CD14-positive monocyte (primary cell): ENCODE results near the gene BBS4. TPM values are rescaled to one million over a fixed set of nuclear protein-coding genes. Genes with fewer than 3 reads are reported as not detected.

Source experiments
- DNase-seq, 3 donors: peaks; one replicate each; pipeline ENCODE4 v3.0.0-alpha.2; 2011 to 2022
- H2AFZ ChIP-seq: 2 replicates; pipeline ENCODE4 v1.6.0; 2012; ENCODE audit warnings: mild to moderate bottlenecking, low read depth, low read length, inconsistent platforms; ENCODE audit not compliant: insufficient read depth, poor library complexity, severe bottlenecking
- H3K27ac ChIP-seq, 2 donors: 1 replicate in 1 of 2; 2 replicates in 1 of 2; pipeline ENCODE4 v1.5.1; 2012 to 2013; ENCODE audit warnings: low read length in 2 of 2, control low read depth in 1 of 2, inconsistent platforms in 1 of 2, low read depth in 1 of 2, mild to moderate bottlenecking in 1 of 2
- H3K27me3 ChIP-seq, 2 donors: one replicate each; pipeline versions ENCODE4 v1.6.0 to v1.6.1; 2011 to 2013; ENCODE audit warnings: low read length in 2 of 2; ENCODE audit not compliant: control insufficient read depth in 2 of 2, insufficient read depth in 2 of 2
- H3K36me3 ChIP-seq, 2 donors: replicated peaks in 1 of 2; 1 replicate in 1 of 2; 2 replicates in 1 of 2; pipeline versions ENCODE4 v1.5.1 to v1.6.1; 2012 to 2013; ENCODE audit warnings: low read length in 2 of 2, control low read depth in 1 of 2, inconsistent platforms in 1 of 2, mild to moderate bottlenecking in 1 of 2; ENCODE audit not compliant: insufficient read depth in 2 of 2, control insufficient read depth in 1 of 2
- H3K4me1 ChIP-seq, 2 donors: 1 replicate in 1 of 2; 2 replicates in 1 of 2; pipeline versions ENCODE4 v1.5.1 to v1.6.1; 2012 to 2013; ENCODE audit warnings: low read length in 2 of 2, control low read depth in 1 of 2, inconsistent platforms in 1 of 2, mild to moderate bottlenecking in 1 of 2, moderate library complexity in 1 of 2; ENCODE audit not compliant: insufficient read depth in 2 of 2, control insufficient read depth in 1 of 2
- H3K4me2 ChIP-seq: replicated peaks from 2 replicates; pipeline ENCODE3; 2012; ENCODE audit warnings: low read length, moderate library complexity, mild to moderate bottlenecking; ENCODE audit not compliant: poor library complexity, severe bottlenecking; ENCODE audit errors: extremely low read depth
- H3K4me3 ChIP-seq, 3 experiments: fragments of 200-600 bp in 1 of 3; sonication (generic) in 1 of 3; replicated peaks in 1 of 3; 1 replicate in 2 of 3; 2 replicates in 1 of 3; pipeline ENCODE4 v1.5.1; 2011 to 2013; ENCODE audit warnings: low read length in 3 of 3, mild to moderate bottlenecking in 3 of 3, control low read depth in 2 of 3, low read depth in 2 of 3, inconsistent platforms in 1 of 3, moderate library complexity in 1 of 3
- H3K79me2 ChIP-seq: 2 replicates; pipeline ENCODE4 v1.6.0; 2012; ENCODE audit warnings: mild to moderate bottlenecking, control low read depth, inconsistent platforms, low read length, moderate library complexity; ENCODE audit not compliant: insufficient read depth
- H3K9ac ChIP-seq: 2 replicates; pipeline ENCODE4 v1.6.0; 2017; ENCODE audit warnings: low read length, mild to moderate bottlenecking; ENCODE audit not compliant: insufficient read depth, poor library complexity, severe bottlenecking
- H3K9me3 ChIP-seq, 2 donors: replicated peaks in 1 of 2; 1 replicate in 1 of 2; 2 replicates in 1 of 2; pipeline versions ENCODE4 v1.5.1 to v1.6.1; 2012 to 2013; ENCODE audit warnings: low read length in 2 of 2, control low read depth in 1 of 2; ENCODE audit not compliant: control insufficient read depth in 1 of 2, insufficient read depth in 1 of 2
- H4K20me1 ChIP-seq: 2 replicates; pipeline ENCODE4 v1.6.0; 2012; ENCODE audit warnings: mild to moderate bottlenecking, low read length, control low read depth, moderate library complexity; ENCODE audit not compliant: insufficient read depth
- H3K27ac Mint-ChIP-seq, 7 donors: one replicate each; pipeline ENCODE4 v1.8.0; 2020; ENCODE audit warnings: mild to moderate bottlenecking in 7 of 7, mixed read lengths in 7 of 7, moderate library complexity in 6 of 7, inconsistent platforms in 2 of 7
- H3K27me3 Mint-ChIP-seq, 3 donors: one replicate each; pipeline ENCODE4 v1.8.0; 2021 to 2022; ENCODE audit warnings: low read depth in 3 of 3, mild to moderate bottlenecking in 3 of 3, mixed read lengths in 3 of 3, moderate library complexity in 3 of 3, inconsistent platforms in 1 of 3
- H3K36me3 Mint-ChIP-seq, 2 donors: one replicate each; pipeline ENCODE4 v1.8.0; 2020; ENCODE audit warnings: mixed read lengths in 2 of 2, inconsistent platforms in 1 of 2, mild to moderate bottlenecking in 1 of 2
- H3K4me1 Mint-ChIP-seq: one replicate; pipeline ENCODE4 v1.8.0; 2020; ENCODE audit warnings: mild to moderate bottlenecking, mixed read lengths
- H3K4me3 Mint-ChIP-seq, 2 donors: one replicate each; pipeline ENCODE4 v1.8.0; 2020; ENCODE audit warnings: mild to moderate bottlenecking in 2 of 2, mixed read lengths in 2 of 2, moderate library complexity in 1 of 2
- H3K9me3 Mint-ChIP-seq, 7 donors: one replicate each; pipeline ENCODE4 v1.8.0; 2020 to 2022; ENCODE audit warnings: mixed read lengths in 7 of 7, mild to moderate bottlenecking in 6 of 7, moderate library complexity in 6 of 7, inconsistent platforms in 2 of 7
- CTCF ChIP-seq: fragments of 200-600 bp; IDR thresholded peaks from one replicate; pipeline ENCODE4 v1.8.0; 2022; ENCODE audit warnings: antibody characterized with exemption, mild to moderate bottlenecking
- WGBS: methylation state at CpG from one replicate; pipeline ENCODE4 v1.1.5; 2013; ENCODE audit warnings: missing lambda C conversion rate; ENCODE audit not compliant: insufficient coverage; 5-methylcytosine and 5-hydroxymethylcytosine counted together
- intact Hi-C, 2 donors: fragments of 100-400 bp; cut with micrococcal nuclease; formaldehyde crosslinking; loops; one replicate each; pipeline versions ENCODE4 v1.15.0 to v1.15.1; 2023
- polyA plus RNA-seq, 3 donors: library from polyadenylated mRNA; depleted of rRNA in 1 of 3; unstranded in 2 of 3; stranded (reverse) in 1 of 3; fragments of 300-500 nt in 2 of 3; fragments of >200 nt in 1 of 3; fragmentation: Illumina TruSeq in 2 of 3; gene quantifications; 1 replicate in 2 of 3; 2 replicates in 1 of 3; pipeline ENCODE4 v1.2.3, GENCODE V29; 2012 to 2021

The BBS4 gene
- polyA plus RNA-seq, 3 donors, result 4.0 to 7.6 (median 4.1) TPM

GRCh38 chr15:72754096-72754495 lies 68.1 kb downstream of the BBS4 start:
- Mint-ChIP-seq H3K27ac (peak overlapping the region in 1 of 7 donors; percentile 41), H3K9me3 (no peaks in the 10 kb centered on the region), H3K36me3 (peaks cover 87 to 93% of the 10 kb centered on the region in 2 donors), H3K4me1 (peaks cover 32% of the 10 kb centered on the region), H3K4me3 (no peak overlapping the region), H3K27me3 (no peaks in the 10 kb centered on the region)
- H3K9ac ChIP-seq, result no peak overlapping the region
- H3K36me3 ChIP-seq, result peaks cover 80 to 96% of the 10 kb centered on the region in 2 donors
- no peaks in the 10 kb centered on the region for H3K27me3 ChIP-seq
- no peaks in the 10 kb centered on the region for H3K9me3 ChIP-seq
- no peak overlapping the region for H3K4me3 ChIP-seq
- H3K79me2 ChIP-seq, result peaks cover 9% of the 10 kb centered on the region
- H4K20me1 ChIP-seq, result peaks cover 91% of the 10 kb centered on the region
- TF ChIP-seq CTCF, result no peak
- intact Hi-C loops, result no loop called here
- 100% methylated on average over 1 of the region's 6 CpGs for WGBS
- H2AFZ ChIP-seq, result no peak overlapping the region
- H3K27ac ChIP-seq, result no peak overlapping the region
- H3K4me2 ChIP-seq, result no peak overlapping the region
- DNase-seq, result no peak
- peaks cover 28% of the 10 kb centered on the region in 2 donors for H3K4me1 ChIP-seq

- H3K36me3 ChIP-seq, result peaks cover 94 to 98% of the 10 kb centered on the region in 2 donors
- no peaks in the 10 kb centered on the region for H3K9me3 ChIP-seq
- intact Hi-C loops, result no loop called here
- peak overlapping the region in 1 of 2 donors; percentile 0 for H3K27ac ChIP-seq
- no peak overlapping the region for H3K4me3 Mint-ChIP-seq
- H3K27me3 ChIP-seq, result no peaks in the 10 kb centered on the region
- H3K27ac Mint-ChIP-seq, result peak overlapping the region in 3 of 7 donors; percentile 13 to 80 (median 54)
- H2AFZ ChIP-seq, result no peak overlapping the region
- TF ChIP-seq CTCF, result no peak
- no peak overlapping the region for H3K4me3 ChIP-seq
- no peak overlapping the region for H3K9ac ChIP-seq
- H3K79me2 ChIP-seq, result peaks cover 37% of the 10 kb centered on the region
- peaks cover 91 to 100% of the 10 kb centered on the region in 2 donors for H3K36me3 Mint-ChIP-seq
- DNase-seq, result no peak
- no peak overlapping the region for H3K4me2 ChIP-seq
- 100% methylated on average over 1 of the region's 3 CpGs for WGBS
- H3K27me3 Mint-ChIP-seq, result no peaks in the 10 kb centered on the region
- peaks cover 12% of the 10 kb centered on the region for H3K4me1 Mint-ChIP-seq
- H3K4me1 ChIP-seq, result peaks cover 10% of the 10 kb centered on the region in 2 donors
- H4K20me1 ChIP-seq, result peaks cover 99% of the 10 kb centered on the region
- no peaks in the 10 kb centered on the region for H3K9me3 Mint-ChIP-seq
These were observed 72.2 kb downstream of the BBS4 start for GRCh38 chr15:72758182-72758581.
